GM12891 (cell line): ENCODE results near the gene CD1C.
A peak's percentile ranks its signal among the peaks of the same experiment; 100 is the strongest.

Experiments
- DNase-seq: peaks from one replicate; pipeline ENCODE4 v3.0.0; 2011; ENCODE audit warnings: low spot score; ENCODE audit not compliant: insufficient read length
- FAIRE-seq: peaks from 2 replicates; lab custom pipeline; 2011; peaks lifted over from hg19 to GRCh38; lab: Jason Lieb, UNC
- PAX5 ChIP-seq: IDR thresholded peaks from 2 replicates; pipeline ENCODE4 v1.6.1; 2011; ENCODE audit warnings: low read length, moderate library complexity, mild to moderate bottlenecking; ENCODE audit not compliant: insufficient read depth, severe bottlenecking
- POLR2A ChIP-seq: IDR thresholded peaks from 2 replicates; pipeline ENCODE4 v1.6.1; 2011; ENCODE audit warnings: low read depth, low read length, control low read depth
- POLR2AphosphoS5 ChIP-seq: IDR thresholded peaks from 2 replicates; pipeline ENCODE4 v1.6.1; 2011; ENCODE audit warnings: low read depth, low read length, control low read depth
- POU2F2 ChIP-seq: IDR thresholded peaks from 2 replicates; pipeline ENCODE4 v1.6.1; 2011; ENCODE audit warnings: low read depth, mild to moderate bottlenecking, control low read depth, low read length, moderate library complexity
- SPI1 ChIP-seq: IDR thresholded peaks from 2 replicates; pipeline ENCODE4 v1.6.1; 2011; ENCODE audit warnings: low read depth, low read length, control low read depth
- TAF1 ChIP-seq: IDR thresholded peaks from 2 replicates; pipeline ENCODE4 v1.6.1; 2011; ENCODE audit warnings: low read depth, low read length, control low read depth

Gene CD1C

GRCh38 chr1:158327481-158327880 is 37.8 kb downstream of the CD1C start:
- DNase-seq: no peak
- TF ChIP-seq PAX5 (no peak), SPI1 (no peak), POU2F2 (no peak), TAF1 (no peak), POLR2A (no peak), POLR2AphosphoS5 (no peak)
- no peak for FAIRE-seq

DNA sequence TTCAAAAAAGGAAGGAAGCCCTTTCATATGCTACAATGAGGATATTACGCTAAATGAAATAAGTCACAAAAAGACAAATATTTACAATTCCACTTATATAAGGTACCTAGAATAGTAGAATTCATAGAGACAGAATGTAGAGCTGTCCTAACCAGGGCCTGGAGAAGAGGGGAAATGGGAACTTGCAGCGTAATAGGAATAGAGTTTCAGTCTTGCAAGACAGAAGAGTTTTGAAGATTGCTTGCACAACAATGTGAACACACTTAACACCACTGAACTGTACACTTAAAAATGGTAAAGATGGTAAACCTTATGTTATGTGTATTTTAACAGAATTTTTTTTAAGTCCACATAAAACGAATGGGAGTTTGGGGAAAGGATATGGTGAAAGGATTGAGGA is 38.7 kb downstream of the CD1C start:
- TF ChIP-seq POU2F2 (no peak), POLR2AphosphoS5 (no peak), POLR2A (no peak), TAF1 (no peak), PAX5 (no peak), SPI1 (no peak)
- no peak for DNase-seq
- FAIRE-seq: no peak

DNA sequence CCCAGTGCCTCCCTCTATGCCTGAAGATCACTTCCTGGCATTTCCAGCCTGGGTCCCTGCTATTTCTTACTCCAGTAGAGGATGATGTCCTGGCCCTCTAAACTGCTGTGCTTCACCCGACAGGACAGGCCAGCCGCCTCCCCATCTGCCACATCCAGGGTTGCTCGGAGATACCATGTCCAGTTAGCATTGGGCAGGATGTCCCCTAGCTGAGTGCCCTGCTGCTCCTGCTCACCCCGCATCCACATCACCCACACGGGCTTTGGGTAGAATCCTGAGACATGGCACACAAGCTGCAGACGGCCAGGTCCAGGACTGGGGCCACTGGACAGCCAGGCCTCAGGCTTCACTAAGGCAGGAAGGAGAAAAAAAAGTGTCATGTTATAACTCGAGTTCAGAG is 39.6 kb downstream of the CD1C start:
- FAIRE-seq (no peak), DNase-seq (no peak)
- no peak for TF ChIP-seq POLR2A
- no peak for TF ChIP-seq POU2F2
- TF ChIP-seq POLR2AphosphoS5: no peak
- TF ChIP-seq PAX5: no peak
- TF ChIP-seq TAF1: no peak
- TF ChIP-seq SPI1: no peak

DNA sequence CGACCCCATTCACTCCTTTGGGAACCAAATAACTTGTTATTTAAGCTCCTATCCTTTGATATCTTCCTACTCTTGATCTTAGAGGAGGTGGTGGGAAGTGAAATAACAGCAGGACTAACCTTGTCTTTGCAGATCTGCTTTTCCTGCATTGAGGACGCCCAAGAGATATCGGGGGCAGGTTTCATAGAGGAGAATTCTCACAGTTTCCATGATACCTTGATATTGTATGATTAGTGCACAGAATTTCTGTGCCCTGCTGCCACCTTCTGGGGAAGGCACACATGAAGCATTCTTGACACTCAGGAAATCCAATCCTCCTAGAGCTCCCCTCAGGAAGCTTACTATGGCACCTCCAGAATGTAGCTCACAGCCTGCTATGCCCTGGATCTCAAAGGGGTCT is 40.0 kb downstream of the CD1C start:
- TF ChIP-seq PAX5 (no peak), POU2F2 (no peak), POLR2AphosphoS5 (no peak), POLR2A (no peak), TAF1 (no peak), SPI1 (no peak)
- DNase-seq (no peak), FAIRE-seq (peak; percentile 90)

DNA sequence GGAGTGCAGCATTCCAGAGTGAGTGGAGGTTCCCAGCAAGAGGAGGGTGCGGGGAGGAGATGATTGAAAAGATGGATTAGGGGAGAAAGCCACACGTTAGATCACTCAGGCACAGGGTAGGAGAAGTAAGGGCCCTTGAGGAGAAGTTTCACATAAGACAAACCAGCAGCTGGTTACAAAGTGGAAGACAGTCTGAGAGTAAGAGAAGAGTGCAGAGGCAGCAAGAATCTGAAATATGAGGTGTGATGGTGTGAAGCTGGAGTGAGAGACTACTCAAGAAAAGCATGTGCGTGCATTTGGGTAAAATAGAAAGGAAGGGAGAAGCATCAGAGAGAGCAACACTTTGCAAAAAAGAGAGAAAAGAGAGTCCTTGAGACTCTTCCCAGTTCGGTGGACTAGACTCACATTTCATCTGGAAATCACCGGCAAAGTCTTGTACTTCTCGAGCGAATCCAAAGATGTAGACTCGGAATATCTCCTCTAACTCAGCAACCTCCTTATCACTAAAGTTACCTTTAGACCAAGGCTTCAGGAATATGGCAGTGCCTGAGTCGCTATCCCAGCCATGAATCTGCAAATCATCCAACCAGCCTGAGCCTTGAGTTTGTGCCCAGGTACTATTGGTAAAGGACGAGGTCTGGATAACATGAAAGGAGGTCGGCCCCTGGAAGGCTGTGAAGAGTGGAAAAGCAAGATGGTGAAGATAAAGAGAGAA is 40.8 kb downstream of the CD1C start:
- TF ChIP-seq PAX5: no peak
- TF ChIP-seq POU2F2: no peak
- no peak for TF ChIP-seq POLR2A
- no peak for TF ChIP-seq POLR2AphosphoS5
- no peak for TF ChIP-seq TAF1
- no peak for TF ChIP-seq SPI1
- DNase-seq (no peak), FAIRE-seq (no peak)

DNA sequence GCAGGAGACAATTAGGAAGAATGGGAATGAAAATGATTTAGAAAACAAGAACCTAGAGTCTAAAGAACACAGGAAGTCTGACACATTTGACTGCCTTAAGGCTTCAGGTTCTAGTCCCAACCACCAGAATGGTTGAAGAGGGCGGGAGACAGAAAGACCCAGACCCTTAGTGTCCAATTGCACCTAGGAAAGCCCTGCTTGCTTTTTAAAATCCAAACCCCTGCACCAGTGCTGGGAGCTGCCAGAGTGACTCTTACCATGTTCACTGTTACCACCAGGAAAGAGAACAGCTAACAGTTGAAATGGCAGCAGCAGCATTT is 41.3 kb downstream of the CD1C start:
- TF ChIP-seq POLR2AphosphoS5: no peak
- TF ChIP-seq POU2F2: no peak
- TF ChIP-seq TAF1: no peak
- TF ChIP-seq SPI1: no peak
- no peak for TF ChIP-seq PAX5
- no peak for TF ChIP-seq POLR2A
- no peak for DNase-seq
- FAIRE-seq: peak; percentile 38

GRCh38 chr1:158331481-158332150 is 41.9 kb downstream of the CD1C start, which contains the start of gene CD1B:
Gene CD1B (minus strand): TSS chr1:158331531. CDS start chr1:158331423, 108 bp downstream.
- no peak for FAIRE-seq
- no peak for DNase-seq
- TF ChIP-seq PAX5: no peak
- no peak for TF ChIP-seq SPI1
- TF ChIP-seq POU2F2: no peak
- TF ChIP-seq TAF1: no peak
- TF ChIP-seq POLR2AphosphoS5: no peak
- no peak for TF ChIP-seq POLR2A

DNA sequence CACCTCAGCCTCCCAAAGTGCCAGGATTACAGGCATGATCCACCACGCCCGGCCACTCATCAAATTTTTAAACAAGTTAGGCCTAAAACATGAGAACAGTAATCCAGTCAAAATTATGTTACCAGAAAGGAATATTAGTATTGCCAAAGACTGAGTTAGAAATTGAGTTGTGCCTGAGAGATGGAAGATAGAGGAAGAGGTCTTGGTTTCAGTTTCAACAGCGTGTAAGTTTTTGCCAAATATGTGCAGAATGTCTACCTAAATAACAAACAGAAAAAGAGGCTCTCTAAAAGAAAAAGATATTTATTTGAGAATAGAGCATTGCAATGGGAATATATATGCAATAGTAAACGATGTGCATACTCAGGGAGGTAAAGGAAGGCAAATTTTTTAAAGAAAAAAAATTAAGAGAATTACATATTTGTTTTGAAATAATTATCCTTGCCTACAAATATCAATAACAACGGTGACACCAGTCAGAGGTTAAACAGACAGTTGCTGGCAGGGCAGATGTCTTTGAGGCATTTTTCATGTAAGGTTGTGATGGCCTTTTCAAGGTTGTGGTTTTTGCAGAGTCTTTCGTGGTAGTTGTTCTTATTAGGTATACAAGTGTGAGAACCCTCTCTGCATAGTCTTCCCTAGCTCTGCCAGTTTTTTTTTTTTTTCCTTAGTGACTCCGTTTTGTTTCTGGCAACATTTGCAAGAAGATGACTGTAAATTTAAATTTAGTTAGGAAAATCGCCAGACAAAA is 43.9 kb downstream of the CD1C start:
- FAIRE-seq: no peak
- no peak for DNase-seq
- TF ChIP-seq POLR2AphosphoS5 (no peak), POLR2A (no peak), PAX5 (no peak), SPI1 (peak; percentile 63), POU2F2 (no peak), TAF1 (no peak)

DNA sequence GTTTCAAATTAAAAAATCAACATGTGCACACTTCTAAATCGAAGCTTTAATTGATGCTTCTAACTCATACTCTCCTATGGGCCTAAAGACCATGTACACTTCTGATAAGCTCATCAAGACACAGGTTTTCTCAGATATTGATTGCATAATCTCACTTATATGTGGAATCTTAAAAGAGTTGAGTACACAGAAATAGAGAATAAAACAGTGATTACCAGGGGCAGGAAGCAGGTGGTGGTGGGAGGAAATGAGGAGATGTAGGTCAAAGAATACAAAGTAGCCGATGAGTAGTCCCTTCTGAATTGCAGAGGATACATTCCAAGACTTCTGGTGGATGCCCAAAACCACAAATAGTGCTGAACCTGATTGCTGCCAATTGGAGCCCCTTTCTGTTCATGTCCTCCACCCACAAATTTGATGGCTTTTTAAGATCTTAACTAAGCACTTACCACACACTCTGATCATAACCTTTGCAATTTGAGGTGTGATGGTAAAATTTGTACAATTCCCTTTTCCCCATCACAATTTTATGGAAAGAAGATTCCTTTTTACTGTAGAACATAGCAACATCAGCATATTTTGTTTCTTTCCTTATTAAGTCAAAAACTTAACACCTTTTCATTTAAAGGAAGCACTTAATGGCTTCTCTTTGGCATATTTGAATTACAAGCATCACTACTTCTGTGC is 44.9 kb downstream of the CD1C start:
- DNase-seq (no peak), FAIRE-seq (no peak)
- no peak for TF ChIP-seq POLR2A
- no peak for TF ChIP-seq SPI1
- no peak for TF ChIP-seq PAX5
- TF ChIP-seq TAF1: no peak
- no peak for TF ChIP-seq POLR2AphosphoS5
- TF ChIP-seq POU2F2: no peak
